Lower leg skin (tissue), 4 donors: ENCODE measurements around the gene PIGC. TPM values are rescaled to one million over a fixed set of nuclear protein-coding genes. Genes with fewer than 3 reads are reported as not detected.

ENCODE experiments used
- DNase-seq, 2 donors: peaks; one replicate each; pipeline ENCODE4 v3.0.0-alpha.2; 2019; ENCODE audit warnings: low spot score in 2 of 2
- H3K4me3 ChIP-seq: fragments of 200-600 bp; sonication (generic); 2 replicates; pipeline ENCODE4 v1.5.1; 2017; ENCODE audit warnings: mild to moderate bottlenecking, low read depth; ENCODE audit not compliant: poor library complexity, severe bottlenecking
- POLR2A ChIP-seq, 2 donors: fragments of 450-650 bp; IDR thresholded peaks; one replicate each; pipeline ENCODE4 v1.6.1; 2016 to 2017; ENCODE audit warnings: antibody characterized with exemption in 2 of 2, mild to moderate bottlenecking in 1 of 2, moderate library complexity in 1 of 2
- whole genome bisulfite sequencing, 2 donors: methylation state at CpG; one replicate each; pipeline ENCODE4 v1.1.5; 2018; 5-methylcytosine and 5-hydroxymethylcytosine counted together
- intact Hi-C: fragments of 100-400 bp; cut with DNase I; formaldehyde crosslinking; loops from one replicate; pipeline ENCODE4 v1.15.0; 2023; ENCODE audit warnings: low total_unique reads
- total RNA-seq, 4 donors: library from RNA; depleted of rRNA; stranded (reverse); fragments of >200 nt; gene quantifications; one replicate each; pipeline ENCODE4 v1.1.0, GENCODE V29; 2016
- TF ChIP-seq, protein P1 (sequence below), 3 donors: fragments of 450-650 bp; IDR thresholded peaks; one replicate each; pipeline ENCODE4 v1.5.1; 2016; ENCODE audit warnings: antibody characterized with exemption in 3 of 3, mild to moderate bottlenecking in 3 of 3, moderate library complexity in 2 of 3

PIGC gene
- total RNA-seq, 4 donors from 2014 or later = 26.2 to 60.3 (median 48.4) TPM

DNA sequence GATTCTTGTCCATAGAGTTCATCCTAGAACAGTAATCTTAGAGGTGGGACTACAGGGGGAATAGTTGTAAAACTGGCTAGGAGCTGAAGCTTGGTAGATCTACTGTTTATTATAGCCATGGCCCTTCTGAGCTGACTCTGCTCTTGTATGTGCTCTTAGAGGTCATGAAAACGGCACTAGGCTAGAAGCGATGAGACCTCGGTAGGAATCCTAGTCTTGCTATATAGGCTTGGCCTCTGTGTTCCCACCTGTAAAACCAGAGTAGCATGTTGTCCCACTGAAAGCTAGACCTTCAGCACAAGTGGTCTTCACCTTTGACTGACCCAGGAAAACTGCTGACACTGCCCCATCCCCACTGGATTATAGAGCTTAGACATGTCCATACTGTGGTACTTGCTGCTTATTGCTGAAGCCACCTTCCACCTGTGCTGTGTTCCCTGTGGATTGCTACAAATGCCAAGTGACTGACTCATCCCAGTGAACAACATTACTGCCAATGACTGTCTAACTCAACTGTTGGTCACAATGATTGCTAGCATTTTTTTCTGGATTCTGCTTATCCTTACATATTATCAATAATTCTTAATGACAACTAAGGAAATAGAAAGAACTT lies 23.0 kb upstream of the PIGC start:
- 96% methylated on average over 3 of the region's 3 CpGs for WGBS, 2 donors
- no peak overlapping the region for H3K4me3 ChIP-seq
- intact Hi-C loops = no loop called here
- TF ChIP-seq POLR2A (IDR thresholded peaks at IDR 0.05) = no peak
- TF ChIP-seq, protein P1, sequence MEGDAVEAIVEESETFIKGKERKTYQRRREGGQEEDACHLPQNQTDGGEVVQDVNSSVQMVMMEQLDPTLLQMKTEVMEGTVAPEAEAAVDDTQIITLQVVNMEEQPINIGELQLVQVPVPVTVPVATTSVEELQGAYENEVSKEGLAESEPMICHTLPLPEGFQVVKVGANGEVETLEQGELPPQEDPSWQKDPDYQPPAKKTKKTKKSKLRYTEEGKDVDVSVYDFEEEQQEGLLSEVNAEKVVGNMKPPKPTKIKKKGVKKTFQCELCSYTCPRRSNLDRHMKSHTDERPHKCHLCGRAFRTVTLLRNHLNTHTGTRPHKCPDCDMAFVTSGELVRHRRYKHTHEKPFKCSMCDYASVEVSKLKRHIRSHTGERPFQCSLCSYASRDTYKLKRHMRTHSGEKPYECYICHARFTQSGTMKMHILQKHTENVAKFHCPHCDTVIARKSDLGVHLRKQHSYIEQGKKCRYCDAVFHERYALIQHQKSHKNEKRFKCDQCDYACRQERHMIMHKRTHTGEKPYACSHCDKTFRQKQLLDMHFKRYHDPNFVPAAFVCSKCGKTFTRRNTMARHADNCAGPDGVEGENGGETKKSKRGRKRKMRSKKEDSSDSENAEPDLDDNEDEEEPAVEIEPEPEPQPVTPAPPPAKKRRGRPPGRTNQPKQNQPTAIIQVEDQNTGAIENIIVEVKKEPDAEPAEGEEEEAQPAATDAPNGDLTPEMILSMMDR (IDR thresholded peaks at IDR 0.05) = no peak
- no peak for DNase-seq

- intact Hi-C loops = no loop called here
- no peak for TF ChIP-seq POLR2A (IDR thresholded peaks at IDR 0.05)
- TF ChIP-seq, protein P1 (IDR thresholded peaks at IDR 0.05) = no peak
- DNase-seq = no peak
- H3K4me3 ChIP-seq = no peak overlapping the region
- 87 to 90% methylated on average over 1 of the region's 1 CpG for WGBS, 2 donors
These were observed 21.7 kb upstream of the PIGC start for GRCh38 chr1:172465617-172466016.

DNA sequence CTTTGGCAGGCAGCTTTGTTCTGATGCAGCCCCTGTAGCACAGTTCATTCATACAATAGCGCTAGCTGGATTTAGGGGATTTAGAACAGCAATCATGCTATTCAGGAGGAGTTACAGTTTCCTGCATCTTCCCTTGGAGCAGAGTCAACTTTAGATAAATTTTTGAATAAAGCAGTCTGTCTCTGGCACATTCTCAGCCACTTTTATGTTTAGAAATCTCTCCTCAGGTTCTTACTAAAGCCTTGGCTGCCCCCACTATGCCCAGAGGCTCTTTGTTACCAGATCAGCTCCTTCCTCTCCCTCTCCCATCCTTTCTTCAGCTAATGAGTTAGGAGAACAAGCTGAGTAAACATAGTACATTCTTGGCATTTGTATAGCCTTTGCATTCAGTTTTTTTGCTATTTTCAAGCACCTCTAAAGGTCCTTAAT lies 17.0 kb upstream of the PIGC start:
- TF ChIP-seq, protein P1 (IDR thresholded peaks at IDR 0.05) = no peak
- TF ChIP-seq POLR2A (IDR thresholded peaks at IDR 0.05) = no peak
- intact Hi-C loops = no loop called here
- no peak overlapping the region for H3K4me3 ChIP-seq
- no peak for DNase-seq
- WGBS, 2 donors = 26 to 59% methylated on average over 1 of the region's 1 CpG

DNA sequence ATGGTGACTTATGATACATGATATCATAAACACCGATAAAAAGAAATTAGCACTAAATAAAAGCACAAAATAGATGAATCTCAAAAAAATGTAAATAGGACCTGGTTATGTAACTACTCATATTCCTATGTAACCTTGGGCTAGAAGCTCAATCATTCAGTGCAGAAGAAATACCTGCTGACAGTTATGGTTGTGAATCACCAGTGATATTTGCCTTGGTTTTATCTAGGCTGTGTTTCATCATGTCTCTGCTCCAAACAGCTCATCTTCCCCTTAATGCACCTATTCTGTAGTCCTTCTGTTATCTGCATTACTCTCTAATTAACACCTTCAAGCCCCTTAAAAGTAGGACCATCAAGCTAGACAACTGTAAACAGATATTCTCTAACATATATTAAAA lies 16.3 kb upstream of the PIGC start:
- intact Hi-C loops = no loop called here
- no peak for TF ChIP-seq POLR2A (IDR thresholded peaks at IDR 0.05)
- TF ChIP-seq, protein P1 (IDR thresholded peaks at IDR 0.05) = no peak
- 50 to 76% methylated on average over 1 of the region's 1 CpG for WGBS, 2 donors
- DNase-seq = no peak
- no peak overlapping the region for H3K4me3 ChIP-seq

GRCh38 chr1:172457479-172458130 lies 13.7 kb upstream of the PIGC start:
- 90 to 92% methylated on average over 1 of the region's 1 CpG for WGBS, 2 donors
- intact Hi-C loops = no loop called here

More at GRCh38 chr1:172457479-172458130, 13.7 kb upstream of the PIGC start:
- no peak overlapping the region for H3K4me3 ChIP-seq
- TF ChIP-seq, protein P1 (IDR thresholded peaks at IDR 0.05) = no peak
- no peak for TF ChIP-seq POLR2A (IDR thresholded peaks at IDR 0.05)
- no peak for DNase-seq
